A673 (cell line): Measurements from ENCODE around the gene RNU1-4.
"Not testable (repeated sequence)": the region's sequence is repeated elsewhere in the genome, so short reads cannot be mapped to it uniquely, and the experiment has no call there.

Experiments used
- CTCF ChIP-seq: fragments of 300-800, 200-600 bp; sonication (generic); conservative IDR thresholded peaks from 2 replicates; pipeline ENCODE4 v1.5.1; 2017; ENCODE audit warnings: low read depth, mild to moderate bottlenecking, antibody characterized with exemption, low read length, moderate library complexity, mixed read lengths
- EZH2 ChIP-seq: fragments of 200-600 bp; sonication (generic); IDR thresholded peaks from 2 replicates; pipeline ENCODE4 v1.6.1; 2017; ENCODE audit warnings: borderline replicate concordance, low read depth, mild to moderate bottlenecking, mixed read lengths, antibody characterized with exemption, low read length; ENCODE audit not compliant: poor library complexity, severe bottlenecking

DNA sequence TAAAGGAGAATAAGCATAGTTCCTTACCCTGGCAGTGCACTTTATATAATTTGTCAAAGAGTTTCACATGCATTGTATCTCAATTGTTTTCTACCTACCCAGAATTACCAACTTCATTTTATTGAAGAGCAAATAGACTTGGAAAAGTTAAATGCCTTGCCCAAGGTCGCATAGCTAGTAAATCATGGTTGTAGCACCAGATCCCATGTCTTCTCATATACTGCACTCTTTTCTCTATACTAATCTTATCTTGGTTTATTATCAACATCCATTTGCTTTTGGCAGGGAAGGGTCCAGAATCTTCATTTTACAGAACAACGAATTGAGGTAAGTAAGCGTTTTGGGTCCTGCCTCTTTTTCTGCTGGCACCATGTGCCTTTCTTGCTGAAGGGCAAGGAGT lies 46.9 kb downstream of the RNU1-4 start:
- not testable (repeated sequence) for TF ChIP-seq CTCF, EZH2
